CD4-positive, alpha-beta T cell treated with Interleukin-15 for 4 hours (primary cell): ENCODE results near the gene CYP11A1.
A peak's percentile ranks its signal among the peaks of the same experiment; 100 is the strongest.

Experiments used
- DNase-seq: peaks from one replicate; pipeline ENCODE4 v3.0.0-alpha.2; 2020; ENCODE audit warnings: low spot score

The CYP11A1 gene

DNA sequence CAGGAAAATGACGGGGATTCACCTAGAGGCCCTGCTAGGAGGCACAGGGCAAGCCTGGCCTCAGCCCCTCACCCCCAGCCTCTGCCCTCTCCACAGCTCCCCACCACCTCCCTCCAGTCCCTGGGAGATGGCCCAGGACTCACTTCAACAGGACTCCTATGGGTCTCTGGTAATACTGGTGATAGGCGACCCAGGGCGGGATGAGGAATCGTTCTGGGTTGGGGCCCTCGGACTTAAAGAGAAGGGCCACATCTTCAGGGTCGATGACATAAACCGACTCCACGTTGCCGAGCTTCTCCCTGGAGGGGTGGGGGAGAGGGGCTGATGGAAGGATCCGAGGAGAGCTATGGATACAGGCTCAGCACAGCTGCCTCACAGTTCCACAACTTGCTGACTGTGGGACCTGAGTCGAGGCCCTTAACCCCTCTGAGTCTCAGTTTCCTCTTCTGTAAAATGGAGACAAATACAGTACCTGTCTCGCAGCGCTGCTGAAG lies 19.6 kb downstream of the CYP11A1 start:
- no peak for DNase-seq

DNA sequence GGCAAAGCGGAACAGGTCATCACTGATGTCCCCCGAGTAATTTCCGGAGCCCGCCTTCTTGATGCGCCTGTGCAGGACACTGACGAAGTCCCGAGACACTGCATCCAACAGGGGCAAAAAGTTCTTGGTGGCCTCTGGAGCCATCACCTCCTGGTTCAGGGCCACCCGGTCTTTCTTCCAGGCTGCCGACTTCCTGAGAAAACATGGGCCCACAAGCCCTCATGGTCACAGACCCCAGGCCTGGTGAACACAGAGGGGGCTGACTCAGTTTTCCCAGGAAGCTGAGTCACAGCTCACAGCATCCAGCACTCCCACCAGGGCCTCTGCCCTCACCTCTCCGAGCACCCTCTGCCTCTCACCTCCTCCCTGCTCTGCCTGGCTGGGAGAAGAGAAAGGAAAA lies 22.4 kb downstream of the CYP11A1 start:
- no peak for DNase-seq

DNA sequence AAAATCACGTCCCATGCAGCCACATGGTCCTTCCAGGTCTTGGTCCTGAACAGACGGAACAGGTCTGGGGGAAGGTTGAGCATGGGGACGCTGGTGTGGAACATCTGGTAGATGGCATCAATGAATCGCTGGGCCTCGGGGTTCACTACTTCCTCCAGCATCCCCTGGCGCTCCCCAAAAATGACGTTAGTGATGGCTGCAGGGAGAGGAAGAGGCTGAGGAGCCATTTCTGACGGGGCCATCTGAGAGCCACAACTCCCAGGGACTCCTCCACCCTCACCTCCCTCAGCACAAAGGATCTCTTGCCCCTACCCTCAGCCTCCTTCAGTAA lies 23.7 kb downstream of the CYP11A1 start:
- no peak for DNase-seq

DNA sequence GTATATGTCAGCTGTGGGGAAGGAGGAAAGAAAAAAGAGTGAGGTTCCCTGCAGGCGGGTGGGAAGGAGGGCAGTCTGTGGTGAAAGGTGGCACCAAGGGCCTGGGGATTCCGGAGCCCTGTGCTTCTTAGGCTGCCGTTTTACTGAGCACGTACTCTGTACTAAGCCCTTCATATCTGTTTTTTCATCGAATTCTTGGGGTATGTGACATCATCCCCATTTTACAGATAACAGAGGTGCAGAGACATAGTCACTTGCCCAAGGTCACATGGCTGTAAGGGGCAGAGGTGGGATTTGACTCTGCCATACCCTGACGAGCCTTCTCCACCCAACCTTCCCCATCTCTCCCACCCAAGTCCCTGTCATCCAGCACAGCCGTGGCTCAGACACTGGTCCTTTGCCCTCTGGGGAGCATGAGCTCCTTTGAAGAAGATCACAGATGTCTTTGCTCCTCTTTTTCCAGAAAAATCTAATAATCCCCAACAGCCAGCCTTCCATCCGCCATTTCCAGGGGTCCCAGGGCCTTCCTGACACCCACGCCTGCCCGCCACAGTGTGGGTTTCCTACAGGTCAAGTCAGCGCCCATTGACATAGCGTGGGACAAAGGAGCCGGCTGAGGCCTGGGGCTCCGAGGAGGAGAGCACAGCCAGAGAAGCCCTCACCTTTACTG lies 24.2 kb downstream of the CYP11A1 start:
- DNase-seq: no peak

GRCh38 chr15:74340150-74340549 lies 27.3 kb downstream of the CYP11A1 start:
- no peak for DNase-seq

- no peak for DNase-seq
Observed at GRCh38 chr15:74339371-74339770, 28.1 kb downstream of the CYP11A1 start.

DNA sequence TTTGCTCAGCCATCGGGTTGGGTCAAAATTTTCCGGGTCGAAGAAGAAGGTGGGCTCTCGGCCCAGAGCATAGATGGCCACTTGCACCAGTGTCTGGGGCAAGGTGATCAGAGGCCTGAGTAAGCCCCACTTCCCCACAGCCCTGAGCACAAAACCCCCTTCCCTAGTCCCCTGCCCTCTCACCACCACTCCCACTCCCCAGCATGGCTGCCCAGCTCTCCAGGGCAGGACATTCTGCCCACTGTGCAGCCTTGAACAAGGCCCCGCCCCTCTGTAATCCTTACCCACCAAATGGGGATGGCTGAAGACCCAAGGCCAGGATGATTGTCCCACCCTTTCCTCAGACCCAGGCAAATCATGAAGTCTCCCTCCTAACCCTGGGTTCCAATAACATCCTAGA lies 28.8 kb downstream of the CYP11A1 start:
- DNase-seq: no peak

DNA sequence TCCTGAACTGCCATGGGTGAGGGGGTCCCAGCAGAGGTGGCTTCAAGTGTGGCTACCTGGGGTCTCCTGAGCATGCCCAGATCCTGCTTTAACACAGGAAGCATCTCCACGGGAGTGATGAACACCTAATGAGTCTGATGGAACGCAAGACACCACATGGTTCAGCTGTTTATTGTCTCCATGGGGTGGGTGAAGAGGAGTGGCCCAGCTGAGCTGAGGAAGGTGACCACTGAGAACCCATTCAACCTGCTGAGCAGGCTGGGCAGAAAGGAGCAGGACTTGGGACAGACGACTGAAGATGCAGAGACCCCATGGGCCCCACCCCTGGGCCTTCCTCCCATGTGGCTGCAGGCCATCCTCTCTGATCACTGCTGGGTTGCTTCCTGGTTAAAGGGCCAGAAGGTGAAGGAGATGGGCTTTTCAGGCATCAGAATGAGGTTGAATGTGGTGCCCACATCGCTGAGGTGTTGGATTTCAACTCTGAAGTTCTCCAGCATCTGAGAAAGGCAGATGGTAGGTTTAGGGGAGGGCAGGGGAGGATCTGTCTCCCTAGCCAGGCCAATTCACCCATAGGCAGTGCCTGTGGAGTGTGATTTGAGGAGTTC lies 29.7 kb downstream of the CYP11A1 start:
- no peak for DNase-seq

GRCh38 chr15:74337146-74337545 lies 30.3 kb downstream of the CYP11A1 start:
- no peak for DNase-seq

GRCh38 chr15:74336061-74337005 lies 31.1 kb downstream of the CYP11A1 start:
- no peak for DNase-seq

DNA sequence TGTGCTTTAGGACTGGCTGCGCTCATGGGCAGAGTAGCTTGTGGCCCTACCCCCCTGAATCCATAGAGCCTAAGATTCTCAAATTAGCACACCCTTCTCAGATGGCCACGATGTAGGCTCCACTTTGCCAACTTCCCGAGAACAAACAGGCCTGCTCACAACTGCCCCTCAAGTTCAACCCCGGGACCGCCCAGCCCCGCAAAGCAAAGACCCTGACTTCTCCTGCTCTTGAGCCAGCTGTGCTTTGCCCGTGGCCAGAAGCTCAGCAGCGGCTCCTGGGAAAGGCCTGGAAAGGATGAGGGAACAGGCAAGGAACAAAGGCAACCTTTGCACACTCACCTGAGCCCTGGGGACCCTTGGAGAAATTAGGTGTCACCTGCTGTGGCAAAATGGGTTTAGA lies 32.0 kb downstream of the CYP11A1 start:
- no peak for DNase-seq

DNA sequence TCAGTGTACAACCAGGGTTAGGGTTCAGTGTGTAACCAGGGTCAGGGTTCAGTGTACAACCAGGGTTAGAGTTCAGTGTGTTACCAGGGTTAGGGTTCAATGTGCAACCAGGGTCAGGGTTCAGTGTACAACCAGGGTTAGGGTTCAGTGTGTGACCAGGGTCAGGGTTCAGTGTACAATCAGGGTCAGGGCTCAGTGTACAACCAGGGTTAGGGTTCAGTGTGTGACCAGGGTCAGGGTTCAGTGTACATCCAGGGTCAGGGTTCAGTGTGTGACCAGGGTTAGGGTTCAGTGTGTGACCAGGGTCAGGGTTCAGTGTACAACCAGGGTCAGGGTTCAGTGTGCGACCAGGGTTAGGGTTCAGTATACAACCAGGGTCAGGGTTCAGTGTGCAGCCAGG lies 33.3 kb downstream of the CYP11A1 start:
- no peak for DNase-seq

GRCh38 chr15:74333662-74334061 lies 33.8 kb downstream of the CYP11A1 start:
- no peak for DNase-seq

DNA sequence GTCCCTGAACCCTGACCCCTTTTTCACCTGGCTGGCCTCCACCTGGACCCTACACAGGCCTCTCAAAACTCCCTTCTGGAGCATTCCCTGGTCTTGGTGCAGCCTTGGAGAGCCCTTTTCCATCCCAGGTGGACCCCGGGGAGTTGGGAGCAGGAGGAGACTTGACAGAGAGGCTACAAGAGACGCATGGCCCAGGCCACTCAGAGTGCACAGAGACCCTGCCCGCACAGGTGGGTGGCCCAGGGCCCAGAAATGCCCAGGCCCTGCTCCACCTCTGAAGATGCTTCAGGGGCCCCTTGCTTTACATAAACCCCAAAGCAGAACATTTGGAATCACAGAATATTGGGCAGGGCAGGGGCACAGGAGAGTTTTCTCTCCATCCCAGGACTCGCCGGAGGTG lies 34.4 kb downstream of the CYP11A1 start:
- DNase-seq: no peak

GRCh38 chr15:74332611-74333010 lies 34.8 kb downstream of the CYP11A1 start:
- DNase-seq: no peak

DNA sequence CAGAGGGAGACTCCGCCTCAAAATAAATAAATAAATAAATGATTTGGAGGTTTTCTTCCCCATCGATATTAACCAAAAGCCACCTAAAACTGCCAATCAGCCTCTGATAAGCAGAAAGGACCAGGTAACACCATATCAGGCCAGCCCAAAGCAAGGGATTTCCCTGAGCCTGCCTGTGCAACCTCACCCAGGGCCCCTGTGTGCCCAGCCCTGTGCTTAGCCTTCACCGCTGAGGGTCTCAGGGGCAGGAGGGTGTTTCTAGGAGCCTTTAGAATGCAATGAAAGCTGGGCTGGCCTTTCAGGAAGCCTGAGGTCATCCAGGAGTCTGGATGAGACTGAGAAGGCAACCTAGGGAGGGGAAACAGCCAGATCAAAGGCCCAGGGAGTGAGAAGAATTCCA lies 35.4 kb downstream of the CYP11A1 start:
- no peak for DNase-seq

- no peak for DNase-seq
Observed at GRCh38 chr15:74330861-74331408, 36.5 kb downstream of the CYP11A1 start.

- DNase-seq: no peak
Observed at GRCh38 chr15:74328331-74329056, 39.0 kb downstream of the CYP11A1 start.

- DNase-seq: no peak
Observed at GRCh38 chr15:74327756-74328155, 39.7 kb downstream of the CYP11A1 start.

DNA sequence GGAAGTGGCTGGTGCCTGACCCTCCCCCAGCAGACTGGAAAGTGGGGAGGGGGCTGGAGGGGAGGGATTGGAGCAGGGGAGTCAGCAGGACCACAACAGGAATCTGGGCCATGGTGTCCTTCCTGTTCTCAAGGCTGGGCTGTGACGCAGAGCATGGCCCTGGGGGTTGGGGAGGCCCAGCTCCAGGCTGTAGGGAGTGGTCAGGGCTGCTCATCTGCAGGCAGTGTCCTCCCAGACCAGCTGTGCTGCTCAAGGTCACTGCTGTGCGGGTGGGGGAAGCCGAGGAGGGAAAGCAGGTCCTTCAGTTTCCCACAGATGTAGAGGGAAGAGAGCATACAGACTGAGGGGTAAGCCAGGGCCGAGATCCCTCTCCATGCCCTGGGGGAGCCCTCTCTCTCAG lies 40.7 kb downstream of the CYP11A1 start:
- no peak for DNase-seq

- DNase-seq: no peak
Observed at GRCh38 chr15:74324714-74325113, 42.7 kb downstream of the CYP11A1 start.

DNA sequence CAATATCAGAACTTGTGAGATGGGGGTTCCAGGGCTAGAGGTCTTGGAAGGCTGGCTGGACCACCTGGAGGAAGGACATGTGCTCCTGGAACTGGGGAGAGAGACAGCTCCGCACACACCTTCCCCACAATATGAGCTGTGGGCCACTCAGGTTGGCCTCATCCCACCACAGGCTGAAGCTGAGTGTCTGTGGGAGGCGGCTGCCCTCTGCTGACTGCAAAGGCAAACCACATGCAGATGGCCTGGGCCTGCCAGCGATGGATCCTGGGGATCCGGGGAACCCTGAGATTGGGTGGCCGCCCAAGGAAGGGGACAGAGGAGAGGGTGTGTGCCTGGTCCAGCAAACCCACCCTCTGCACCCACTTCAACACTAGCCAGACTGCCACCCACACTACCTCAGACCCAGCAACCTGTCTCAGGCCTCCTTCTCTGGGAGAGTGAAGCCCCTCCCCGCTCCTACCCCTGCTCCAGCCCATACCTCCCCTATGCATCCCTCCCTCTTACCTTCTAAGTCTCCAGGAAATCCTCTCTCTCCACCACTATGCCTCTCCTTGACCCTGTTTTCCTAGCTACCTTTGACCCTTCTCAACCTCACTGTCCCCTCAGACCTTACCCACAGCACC lies 44.8 kb downstream of the CYP11A1 start:
- DNase-seq: peak; percentile 40
